Left lung (tissue), 10 donors: ENCODE data around the gene EBF4. TPM values are rescaled to one million over a fixed set of nuclear protein-coding genes. Genes with fewer than 3 reads are reported as not detected.
A peak's percentile ranks its signal among the peaks of the same experiment; 100 is the strongest.

Source experiments
- ATAC-seq: fragments of 200-7000 bp; cut with Tn5 transposase; one replicate; pipeline ENCODE4 v1.9.1; 2020; ENCODE audit warnings: moderate library complexity
- DNase-seq, 4 donors: peaks; one replicate each; pipeline ENCODE4 v3.0.0-alpha.2; 2013 to 2020
- H3K27ac ChIP-seq, 2 donors: fragments of 200-600 bp; sonication (generic) in 1 of 2; one replicate each; pipeline versions ENCODE4 v1.5.0 to v1.8.0; 2020 to 2021
- H3K27me3 ChIP-seq, 2 donors: fragments of 200-600 bp; sonication (generic) in 1 of 2; one replicate each; pipeline versions ENCODE4 v1.5.0 to v1.8.0; 2020 to 2021
- H3K36me3 ChIP-seq, 2 donors: fragments of 200-600 bp; sonication (generic) in 1 of 2; one replicate each; pipeline versions ENCODE4 v1.5.0 to v1.8.0; 2020 to 2021
- H3K4me1 ChIP-seq, 2 donors: fragments of 200-600 bp; one replicate each; pipeline ENCODE4 v1.8.0; 2021
- H3K4me3 ChIP-seq, 2 donors: fragments of 200-600 bp; sonication (generic) in 1 of 2; one replicate each; pipeline versions ENCODE4 v1.5.0 to v1.8.0; 2020 to 2021; ENCODE audit warnings: mild to moderate bottlenecking in 1 of 2
- H3K9me3 ChIP-seq, 2 donors: fragments of 200-600 bp; sonication (generic) in 1 of 2; one replicate each; pipeline versions ENCODE4 v1.5.0 to v1.8.0; 2020 to 2021
- intact Hi-C, 2 donors: fragments of 100-400 bp; cut with DNase I; formaldehyde crosslinking; loops; one replicate each; pipeline versions ENCODE4 v1.11.2 to v1.14.2; 2022
- polyA plus RNA-seq, 6 donors: library from polyadenylated mRNA; unstranded; fragments of 120-200 nt; gene quantifications; one replicate each; pipeline ENCODE4 v1.2.1, GENCODE V29; 2013; ENCODE audit not compliant: insufficient read length in 6 of 6
- total RNA-seq, 2 donors: library from RNA; stranded (reverse); fragmentation: NEBNext Ultra II Directional; extraction: Animal tissue kit (Norgen Biotek cat#: 25700); gene quantifications; one replicate each; pipeline ENCODE4 v1.2.1, GENCODE V29; 2021
- TF ChIP-seq, protein P1 (sequence below), 2 donors: fragments of 200-600 bp; sonication (generic) in 1 of 2; IDR thresholded peaks; one replicate each; pipeline versions ENCODE4 v1.5.0 to v1.8.0; 2021; ENCODE audit warnings: antibody characterized with exemption in 2 of 2
- donor health status: DM: no; HTN: yes; CAD: no.
- donor health status: DM: no; HTN: no; CAD: no.

EBF4 gene
- total and polyA plus RNA-seq, 8 donors: 10.0 to 55.9 (median 40.0) TPM

DNA sequence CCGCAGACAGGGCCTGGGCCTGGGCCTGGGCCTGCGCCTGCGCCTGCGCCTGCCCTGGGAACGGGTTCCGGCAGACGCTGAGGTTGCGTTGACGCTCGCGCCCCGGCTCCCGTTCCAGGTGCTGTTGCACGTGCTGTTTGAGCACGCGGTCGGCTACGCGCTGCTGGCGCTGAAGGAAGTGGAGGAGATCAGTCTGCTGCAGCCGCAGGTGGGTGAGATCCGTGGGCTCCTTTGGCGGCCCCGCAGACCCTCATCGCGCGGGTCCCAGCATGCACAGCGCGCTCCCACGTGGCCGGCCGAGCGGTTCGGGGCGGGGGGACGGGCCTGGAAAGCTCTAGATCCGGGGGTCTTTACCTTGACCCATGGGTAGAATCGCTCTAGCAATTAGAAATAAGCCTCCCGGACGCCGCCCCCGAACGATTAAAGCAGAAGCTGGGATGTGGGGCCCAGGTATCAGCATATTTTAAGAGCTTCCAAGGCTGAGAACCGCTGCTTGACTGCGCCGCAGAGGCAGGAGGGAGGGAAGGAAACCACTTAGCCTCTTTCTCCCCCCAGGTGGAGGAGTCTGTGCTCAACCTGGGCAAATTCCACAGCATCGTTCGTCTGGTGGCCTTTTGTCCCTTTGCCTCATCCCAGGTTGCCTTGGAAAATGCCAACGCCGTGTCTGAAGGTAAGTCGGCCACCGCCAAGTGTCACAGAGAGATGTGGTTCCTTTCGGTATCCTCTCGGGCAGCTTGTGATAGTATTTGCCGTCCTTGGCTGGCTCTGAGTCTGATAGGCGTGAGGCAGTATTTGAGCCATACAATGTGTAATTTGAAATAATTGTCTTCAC lies 39.6 kb upstream of the EBF4 start:
- H3K36me3 ChIP-seq: peaks cover 0 to 41% of the 10 kb centered on the region in 2 donors
- ATAC-seq: peak; percentile 71
- peak in 2 of 4 donors; percentile 44 to 52 for DNase-seq
- TF ChIP-seq, protein P1, sequence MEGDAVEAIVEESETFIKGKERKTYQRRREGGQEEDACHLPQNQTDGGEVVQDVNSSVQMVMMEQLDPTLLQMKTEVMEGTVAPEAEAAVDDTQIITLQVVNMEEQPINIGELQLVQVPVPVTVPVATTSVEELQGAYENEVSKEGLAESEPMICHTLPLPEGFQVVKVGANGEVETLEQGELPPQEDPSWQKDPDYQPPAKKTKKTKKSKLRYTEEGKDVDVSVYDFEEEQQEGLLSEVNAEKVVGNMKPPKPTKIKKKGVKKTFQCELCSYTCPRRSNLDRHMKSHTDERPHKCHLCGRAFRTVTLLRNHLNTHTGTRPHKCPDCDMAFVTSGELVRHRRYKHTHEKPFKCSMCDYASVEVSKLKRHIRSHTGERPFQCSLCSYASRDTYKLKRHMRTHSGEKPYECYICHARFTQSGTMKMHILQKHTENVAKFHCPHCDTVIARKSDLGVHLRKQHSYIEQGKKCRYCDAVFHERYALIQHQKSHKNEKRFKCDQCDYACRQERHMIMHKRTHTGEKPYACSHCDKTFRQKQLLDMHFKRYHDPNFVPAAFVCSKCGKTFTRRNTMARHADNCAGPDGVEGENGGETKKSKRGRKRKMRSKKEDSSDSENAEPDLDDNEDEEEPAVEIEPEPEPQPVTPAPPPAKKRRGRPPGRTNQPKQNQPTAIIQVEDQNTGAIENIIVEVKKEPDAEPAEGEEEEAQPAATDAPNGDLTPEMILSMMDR (IDR thresholded peaks at IDR 0.05): no peak
- intact Hi-C loops: no loop called here
- H3K27me3 ChIP-seq: no peaks in the 10 kb centered on the region
- H3K9me3 ChIP-seq: no peaks in the 10 kb centered on the region
- H3K4me3 ChIP-seq: peak overlapping the region; percentile 91 to 96
- peak overlapping the region; percentile 92 for H3K27ac ChIP-seq
- peaks cover 13 to 35% of the 10 kb centered on the region in 2 donors for H3K4me1 ChIP-seq

DNA sequence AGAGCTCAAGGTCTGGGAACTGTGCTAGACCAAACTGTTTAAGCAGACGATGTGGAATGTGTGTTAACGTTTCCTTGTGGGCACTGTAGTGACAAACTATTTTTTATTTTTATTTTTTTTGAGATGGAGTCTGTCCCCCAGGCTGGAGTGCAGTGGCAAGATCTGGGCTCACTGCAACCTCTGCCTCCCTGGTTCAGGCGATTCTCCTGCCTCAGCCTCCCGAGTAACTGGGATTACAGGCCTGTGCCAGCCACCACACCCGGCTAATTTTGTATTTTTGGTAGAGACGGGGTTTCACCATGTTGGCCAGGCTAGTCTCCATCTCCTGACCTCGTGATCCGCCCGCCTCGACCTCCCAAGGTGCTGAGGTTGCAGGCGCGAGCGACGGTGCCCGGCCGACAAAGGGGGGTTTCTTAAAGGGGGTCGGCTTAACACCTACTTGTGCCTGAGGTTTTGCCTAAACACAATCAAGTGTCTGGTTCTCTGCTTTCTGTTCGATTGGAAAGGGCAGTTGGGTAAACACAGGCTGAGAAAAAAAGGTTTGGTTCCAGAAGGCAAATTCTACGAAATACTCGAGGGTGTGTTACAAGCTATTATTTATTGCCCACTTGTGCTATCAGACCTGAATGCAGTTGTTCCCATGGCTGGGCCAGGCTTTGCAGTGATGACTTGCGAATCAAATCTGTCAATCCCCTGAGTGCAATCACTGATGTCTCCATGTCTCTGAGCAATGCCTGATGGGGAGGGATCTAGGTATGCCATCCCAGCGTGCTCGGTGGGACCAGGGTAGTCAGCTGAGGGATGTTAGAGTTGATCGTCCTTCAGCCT lies 38.8 kb upstream of the EBF4 start:
- peak overlapping the region; percentile 91 to 96 for H3K4me3 ChIP-seq
- no peaks in the 10 kb centered on the region for H3K27me3 ChIP-seq
- TF ChIP-seq, protein P1 (IDR thresholded peaks at IDR 0.05): no peak
- DNase-seq: no peak
- peaks cover 0 to 49% of the 10 kb centered on the region in 2 donors for H3K36me3 ChIP-seq
- H3K4me1 ChIP-seq: peaks cover 13 to 35% of the 10 kb centered on the region in 2 donors
- H3K27ac ChIP-seq: no peak overlapping the region
- H3K9me3 ChIP-seq: no peaks in the 10 kb centered on the region
- intact Hi-C loops: no loop called here
- ATAC-seq: no peak

DNA sequence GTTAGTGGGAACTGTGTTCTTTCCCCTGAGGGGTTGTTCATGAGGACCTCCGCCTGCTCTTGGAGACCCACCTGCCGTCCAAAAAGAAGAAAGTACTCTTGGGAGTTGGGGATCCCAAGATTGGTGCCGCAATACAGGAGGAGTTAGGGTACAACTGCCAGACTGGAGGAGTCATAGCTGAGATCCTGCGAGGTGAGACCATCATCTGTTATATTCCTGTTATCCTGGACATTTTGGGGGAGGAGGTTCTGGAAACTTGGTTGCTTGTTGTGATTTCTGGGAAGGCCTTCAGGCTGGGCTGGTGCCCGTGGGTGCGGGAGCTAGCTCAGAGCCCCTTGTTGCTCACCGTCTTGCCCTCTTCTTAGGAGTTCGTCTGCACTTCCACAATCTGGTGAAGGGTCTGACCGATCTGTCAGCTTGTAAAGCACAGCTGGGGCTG lies 38.2 kb upstream of the EBF4 start:
- no peaks in the 10 kb centered on the region for H3K27me3 ChIP-seq
- H3K4me3 ChIP-seq: peak overlapping the region in 1 of 2 donors; percentile 96
- peaks cover 13 to 35% of the 10 kb centered on the region in 2 donors for H3K4me1 ChIP-seq
- no peak overlapping the region for H3K27ac ChIP-seq
- TF ChIP-seq, protein P1 (IDR thresholded peaks at IDR 0.05): no peak
- peaks cover 0 to 56% of the 10 kb centered on the region in 2 donors for H3K36me3 ChIP-seq
- no peak for ATAC-seq
- no peaks in the 10 kb centered on the region for H3K9me3 ChIP-seq
- intact Hi-C loops: no loop called here
- no peak for DNase-seq

DNA sequence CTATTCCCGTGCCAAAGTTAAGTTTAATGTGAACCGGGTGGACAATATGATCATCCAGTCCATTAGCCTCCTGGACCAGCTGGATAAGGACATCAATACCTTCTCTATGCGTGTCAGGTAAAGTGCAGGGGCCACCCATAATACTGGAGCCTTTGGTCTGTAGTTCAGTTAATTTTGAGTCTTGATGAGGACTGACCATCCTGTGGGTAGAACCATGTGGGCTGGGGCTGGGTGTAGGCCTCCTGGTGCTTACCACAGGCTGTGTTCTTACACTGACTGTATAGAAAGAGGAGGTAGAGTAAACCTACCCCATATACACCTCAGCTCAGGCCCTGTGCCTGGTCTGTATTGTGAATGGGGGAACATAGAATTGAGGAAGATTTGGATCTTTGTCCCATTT lies 37.7 kb upstream of the EBF4 start:
- peaks cover 13 to 35% of the 10 kb centered on the region in 2 donors for H3K4me1 ChIP-seq
- ATAC-seq (no peak), DNase-seq (no peak)
- H3K27me3 ChIP-seq: no peaks in the 10 kb centered on the region
- H3K36me3 ChIP-seq: peaks cover 0 to 60% of the 10 kb centered on the region in 2 donors
- TF ChIP-seq, protein P1 (IDR thresholded peaks at IDR 0.05): no peak
- H3K4me3 ChIP-seq: peak overlapping the region in 1 of 2 donors; percentile 96
- intact Hi-C loops: no loop called here
- no peaks in the 10 kb centered on the region for H3K9me3 ChIP-seq
- no peak overlapping the region for H3K27ac ChIP-seq
